A172 (cell line): ENCODE results near the gene AKR7A3. TPM values are rescaled to one million over a fixed set of nuclear protein-coding genes. Genes with fewer than 3 reads are reported as not detected.
"Not testable (repeated sequence)": the region's sequence is repeated elsewhere in the genome, so short reads cannot be mapped to it uniquely, and the experiment has no call there.

ENCODE experiments used
- DNase-seq: peaks from one replicate; pipeline ENCODE4 v3.0.0-alpha.2; 2015; ENCODE audit warnings: low spot score
- total RNA-seq: library from RNA; depleted of rRNA; stranded (reverse); fragments of >200 nt; shearing (Covaris generic); gene quantifications from 2 replicates; pipeline ENCODE4 v1.2.3, GENCODE V29; 2014

Gene AKR7A3
- total RNA-seq, 1 experiment from 2014 or later, result not detected

DNA sequence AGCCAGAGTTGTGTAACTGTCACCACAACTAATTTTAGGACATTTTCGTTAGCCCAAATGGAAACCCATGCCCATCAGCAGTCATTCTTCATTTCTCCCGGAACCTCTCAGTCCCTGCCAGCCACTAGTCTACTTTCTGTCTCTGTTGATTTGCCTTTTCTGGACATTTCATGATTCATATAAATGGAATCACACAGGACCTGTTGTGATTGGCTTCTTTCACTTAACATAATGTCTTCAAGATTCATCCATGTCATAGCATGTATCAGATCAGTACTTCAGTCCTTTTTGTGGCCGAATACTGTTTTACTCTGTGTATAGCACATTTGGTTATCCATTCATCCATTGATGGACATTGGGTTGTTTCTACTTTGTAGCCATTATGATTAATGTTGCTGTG is 30.6 kb upstream of the AKR7A3 start:
- DNase-seq, result no peak

DNA sequence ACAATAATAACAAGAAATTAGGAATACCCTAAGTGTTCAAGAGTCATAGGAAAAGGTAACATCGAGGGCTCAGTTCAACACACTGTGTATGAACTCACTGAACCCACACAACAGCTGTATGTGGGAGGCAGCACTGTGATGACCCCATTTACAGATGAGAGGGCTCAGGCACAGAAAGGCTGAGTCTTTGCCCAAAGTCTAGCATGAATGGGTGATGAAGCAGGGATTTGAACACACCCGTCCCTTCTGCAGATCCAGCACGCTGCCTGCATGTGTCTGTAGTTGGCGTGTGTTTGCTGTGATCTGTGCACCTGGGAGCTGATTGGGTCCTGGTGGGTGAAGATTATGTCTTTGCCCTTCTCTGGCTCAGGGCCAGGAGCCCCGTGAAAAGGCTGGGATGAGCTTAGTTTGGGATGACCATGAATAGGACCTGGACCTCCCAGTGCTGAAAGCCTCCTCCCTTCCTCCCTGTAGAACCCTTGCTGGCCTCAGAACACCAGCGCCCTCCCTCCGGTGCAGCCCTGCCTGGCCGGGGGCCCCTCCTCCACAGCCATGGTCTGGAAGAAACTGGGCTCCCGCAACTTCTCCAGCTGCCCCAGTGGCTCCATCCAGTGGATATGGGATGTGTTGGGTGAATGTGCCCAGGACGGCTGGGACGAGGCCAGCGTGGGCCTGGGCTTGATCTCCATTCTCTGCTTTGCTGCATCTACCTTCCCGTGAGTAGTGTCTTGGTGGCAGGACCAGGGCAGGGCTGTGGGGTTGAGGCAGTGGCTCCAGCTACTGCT is 28.7 kb upstream of the AKR7A3 start:
- DNase-seq, result no peak

DNA sequence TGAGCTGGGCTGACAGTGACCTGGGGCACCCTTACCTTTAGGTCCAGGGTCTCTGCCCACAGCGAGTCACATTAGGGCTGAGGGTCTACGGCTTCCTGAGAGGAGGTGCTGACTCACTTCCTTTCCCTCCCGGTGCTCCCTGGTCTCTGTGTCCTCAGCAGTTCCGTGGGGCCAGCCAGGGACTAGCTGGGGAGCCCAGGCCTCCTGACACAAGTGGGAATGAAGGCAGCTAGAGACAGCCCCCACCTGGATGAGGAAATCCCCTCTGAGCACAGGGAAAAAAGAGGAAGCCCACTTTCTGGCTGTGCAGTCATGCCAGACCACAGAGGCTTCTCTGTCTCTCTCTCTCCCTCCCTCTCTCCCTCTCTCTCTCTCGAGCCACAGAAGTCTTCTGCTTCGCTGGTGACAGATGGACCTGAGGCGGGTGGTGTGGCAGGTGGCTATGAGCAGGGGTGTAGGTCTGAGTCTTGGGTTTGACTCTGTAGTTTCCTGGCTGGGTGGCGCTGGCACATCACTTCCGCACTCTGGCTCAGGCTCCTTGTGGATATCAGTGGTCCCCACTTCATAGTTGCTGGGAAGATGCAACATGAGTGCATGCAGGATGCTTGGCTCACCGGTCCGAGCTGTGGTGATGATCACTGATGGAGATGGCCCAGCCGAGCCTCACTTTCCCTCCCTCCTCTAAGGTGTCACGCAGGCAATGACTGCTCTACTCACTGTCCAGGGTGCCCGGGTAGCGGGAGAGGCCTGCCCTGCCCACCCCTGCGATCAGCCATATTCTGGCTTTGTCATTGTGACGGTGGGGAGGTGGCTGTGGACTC is 27.0 kb upstream of the AKR7A3 start:
- peak; percentile 29 for DNase-seq

DNA sequence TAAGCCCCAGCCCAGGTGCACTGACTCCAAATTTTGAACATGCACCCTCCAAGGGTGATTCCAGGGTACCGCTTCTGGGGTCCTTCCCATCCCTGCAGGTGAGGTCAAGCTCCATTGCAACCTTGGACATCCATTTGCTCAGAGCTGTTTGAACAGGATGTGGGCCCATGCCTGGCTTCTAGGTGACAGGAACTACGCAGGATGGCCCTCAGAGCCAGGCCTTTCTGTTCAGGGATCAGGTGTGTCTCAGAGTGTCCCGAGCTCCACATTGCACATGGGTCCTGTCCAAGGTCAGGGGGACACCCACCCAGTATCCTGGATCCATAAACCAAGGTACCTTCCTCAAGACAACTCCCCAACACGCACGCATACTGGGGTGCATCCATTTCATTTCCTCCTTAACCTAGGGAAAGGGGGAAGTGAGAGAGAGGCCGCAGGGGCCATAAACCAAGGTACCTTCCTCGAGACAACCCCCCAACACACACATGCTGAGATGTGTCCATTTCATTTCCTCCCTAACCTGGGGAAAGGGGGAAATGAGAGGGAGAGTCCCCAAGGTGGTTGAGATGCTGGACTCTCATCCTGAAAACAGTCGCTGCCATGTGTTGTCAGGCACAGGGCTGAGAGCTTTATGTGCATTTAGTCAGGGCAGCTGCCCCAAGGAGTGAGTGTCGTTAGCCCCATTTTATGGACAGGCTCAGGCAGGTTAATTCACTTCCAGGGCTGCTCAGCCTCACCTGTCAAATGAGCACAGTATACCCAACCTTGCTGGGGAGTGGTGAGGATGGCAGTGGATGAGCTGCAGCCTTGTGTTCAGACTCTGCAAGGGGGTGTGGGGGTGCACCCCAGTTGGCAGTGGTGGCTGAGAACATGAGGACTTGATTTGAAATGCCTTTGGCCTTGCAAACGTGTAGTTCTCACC is 25.7 kb upstream of the AKR7A3 start:
- DNase-seq, result no peak

DNA sequence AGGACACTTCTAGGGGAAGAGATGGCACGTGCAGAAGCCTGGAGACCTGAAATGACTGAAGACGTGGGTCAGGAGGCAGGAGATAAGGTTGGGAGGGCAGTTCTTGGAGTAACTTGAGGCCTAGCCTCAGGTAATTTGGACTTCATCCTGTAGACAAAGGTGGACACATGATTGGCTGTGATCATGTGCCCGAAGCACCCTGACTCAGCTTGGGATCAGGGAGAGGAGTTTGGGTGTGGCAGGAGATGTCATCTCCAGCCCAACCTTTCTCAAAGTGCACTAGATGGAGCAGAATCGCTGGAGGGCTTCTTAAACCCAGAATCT is 25.0 kb upstream of the AKR7A3 start:
- no peak for DNase-seq

DNA sequence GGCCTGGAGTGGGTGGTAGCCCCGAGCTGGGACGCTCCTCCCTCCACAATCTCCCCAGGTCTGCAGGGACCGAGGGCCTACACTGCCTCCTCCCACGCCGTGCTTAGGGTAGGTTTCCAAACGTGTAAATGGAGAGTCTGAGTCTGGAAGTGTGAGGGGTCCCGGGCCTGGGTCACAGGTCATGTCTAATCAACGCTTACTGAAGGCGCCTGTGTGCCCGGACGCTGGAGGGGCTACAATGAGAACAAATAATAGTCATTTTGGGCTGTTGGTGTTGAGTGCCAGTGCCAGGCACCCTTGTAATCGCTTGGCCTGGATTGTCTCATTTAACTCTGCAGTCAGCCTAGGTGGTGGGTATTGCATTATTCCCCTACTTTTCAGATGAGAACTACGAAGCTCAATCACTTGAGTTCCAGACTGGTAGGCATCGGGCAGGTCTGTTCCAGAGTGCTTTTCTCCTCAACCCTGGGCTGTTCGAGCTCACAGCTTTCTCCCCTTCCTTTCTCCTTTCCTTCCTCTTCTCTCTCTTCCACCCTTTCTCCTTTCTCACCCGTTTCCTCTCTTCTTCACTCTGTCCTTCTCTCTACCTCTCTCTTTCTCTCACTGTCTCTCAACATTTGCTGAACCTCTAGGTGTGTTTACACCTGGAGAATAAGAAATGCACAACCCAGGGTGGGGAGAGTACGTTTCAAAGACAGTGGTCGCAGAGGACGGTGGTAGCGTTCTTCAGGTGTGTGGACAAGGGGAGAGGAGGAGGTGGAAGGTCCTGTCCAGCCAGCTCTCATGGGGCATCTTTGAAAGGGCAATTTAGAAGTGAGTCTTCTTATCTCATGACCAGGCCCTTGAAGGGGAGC is 24.4 kb upstream of the AKR7A3 start:
- no peak for DNase-seq

DNA sequence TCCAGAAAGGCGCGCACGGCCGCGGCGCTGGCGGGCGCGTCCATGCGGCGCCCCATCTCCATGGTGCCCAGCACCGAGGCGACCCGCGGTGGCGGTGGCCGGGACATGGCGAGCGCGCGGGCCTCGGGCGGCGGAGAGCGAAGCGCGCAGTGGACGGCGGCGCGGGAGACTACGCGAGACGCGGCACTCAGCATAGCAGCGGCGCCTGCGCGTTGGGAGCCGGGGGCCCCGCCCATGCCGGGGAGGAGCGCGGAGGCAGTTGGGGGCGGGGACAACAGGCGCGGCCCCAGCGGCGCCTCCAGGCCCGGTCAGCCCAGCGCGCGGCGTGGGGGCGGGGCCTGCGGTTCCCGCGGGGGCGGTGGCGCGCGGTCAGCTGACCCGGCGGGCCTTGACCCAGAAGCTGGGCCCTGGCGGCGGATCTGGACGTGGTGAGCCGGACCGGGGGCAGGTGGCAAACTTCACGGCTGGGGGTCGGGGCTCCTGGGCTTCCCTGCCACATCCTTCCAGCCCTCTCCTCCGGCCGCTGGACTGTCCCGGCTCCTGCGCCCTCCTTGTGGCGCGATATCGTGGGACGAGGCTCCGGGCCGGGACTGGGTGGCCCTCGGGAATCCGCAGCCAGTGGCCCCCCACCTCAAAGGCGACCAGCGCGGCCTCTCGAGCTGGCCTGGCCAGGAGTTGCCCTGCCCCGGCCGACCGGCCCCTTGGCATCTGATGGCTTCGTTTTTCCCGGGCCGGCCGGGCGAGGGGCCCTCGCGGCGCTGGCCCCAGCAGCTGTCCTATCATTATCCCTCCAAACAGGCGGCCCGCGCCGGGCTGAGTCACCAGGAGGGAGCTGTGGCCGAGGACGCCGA is 23.6 kb upstream of the AKR7A3 start, which contains the start of the genes AKR7A2 and SLC66A1:
AKR7A2 (minus strand) TSS at position 214 of the 851 bp plus-strand sequence; CDS start at position 194, 20 bp downstream.
SLC66A1 (plus strand) TSS at position 396 of the 851 bp plus-strand sequence. CDS start 5,352 bp downstream, outside the sequence.
- peak; percentile 68 for DNase-seq

DNA sequence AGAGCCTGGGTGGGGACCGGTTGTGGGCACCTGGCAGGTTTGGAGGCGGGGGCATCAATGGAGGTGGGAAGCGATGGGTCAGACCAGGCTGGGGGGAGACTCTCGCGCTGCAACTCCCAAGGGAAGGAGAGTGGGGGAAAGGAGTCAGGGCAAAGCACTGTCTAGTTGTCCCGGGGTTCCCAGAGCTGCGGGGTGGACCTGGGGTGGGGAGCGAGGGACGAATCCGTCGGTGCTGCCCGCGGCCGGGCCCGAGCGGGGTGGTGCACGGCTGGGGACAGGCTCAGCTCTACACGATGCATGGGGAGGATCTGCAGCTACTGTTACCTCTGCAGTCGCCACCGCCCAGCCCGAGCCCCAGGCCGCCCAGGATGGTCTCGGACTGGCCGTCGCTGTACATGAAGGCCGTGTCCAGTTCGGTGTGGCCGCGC is 22.9 kb upstream of the AKR7A3 start:
- no peak for DNase-seq

DNA sequence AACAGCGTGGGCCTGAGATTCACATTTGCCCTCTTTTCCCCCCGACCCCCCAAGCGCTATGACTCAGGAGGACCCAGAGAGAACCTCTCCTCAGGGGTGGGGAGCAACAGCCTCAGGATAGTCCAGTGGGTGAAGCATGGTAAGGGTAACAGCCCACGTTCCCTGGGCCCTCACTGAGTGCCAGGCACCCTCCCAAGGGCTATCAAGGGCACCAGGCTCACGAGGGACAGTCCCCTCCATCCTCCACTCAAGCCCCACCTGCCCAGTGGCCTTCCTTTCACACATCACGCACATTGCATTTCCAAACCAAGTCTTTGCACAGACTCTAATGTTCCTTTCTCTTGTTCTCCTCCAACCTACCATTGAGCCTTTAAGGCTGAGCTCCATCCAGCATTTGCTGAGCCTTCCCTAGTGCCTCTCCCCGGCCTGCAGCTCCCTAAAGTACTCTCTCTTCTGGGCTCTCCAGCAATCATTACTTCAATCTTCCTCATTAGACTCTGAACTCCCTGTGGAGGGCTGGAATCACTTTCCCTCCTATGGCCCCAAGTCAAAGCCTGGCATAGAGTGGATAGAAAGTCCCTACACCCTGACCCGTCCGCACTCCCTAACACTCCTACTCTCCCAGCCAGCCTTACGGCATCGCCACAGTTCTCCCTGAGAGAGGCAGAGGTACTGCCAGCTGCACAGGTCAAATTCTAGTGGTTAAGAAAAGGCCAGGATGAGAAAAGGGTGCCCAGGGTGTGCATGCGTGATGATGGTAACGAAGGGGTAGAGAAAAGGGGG is 22.3 kb upstream of the AKR7A3 start:
- no peak for DNase-seq

DNA sequence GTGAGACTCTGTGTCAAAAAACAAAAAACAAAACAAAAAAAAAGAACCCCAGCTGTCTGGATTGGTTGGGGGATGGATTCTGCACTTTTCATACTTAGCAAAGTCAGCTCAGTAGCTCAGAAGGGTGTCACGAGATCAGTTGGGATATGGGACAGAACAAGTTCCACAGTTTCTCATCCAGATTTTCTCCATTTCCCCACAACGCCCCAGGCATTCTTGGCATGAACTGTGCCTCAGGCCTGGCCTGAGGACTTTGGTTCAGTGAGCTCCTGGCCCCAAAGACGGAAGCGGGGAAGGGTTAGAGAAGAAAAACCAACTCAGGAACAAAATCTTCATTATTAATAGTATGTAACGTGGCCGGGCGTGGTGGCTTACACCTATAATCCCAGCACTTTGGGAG is 21.5 kb upstream of the AKR7A3 start:
- DNase-seq, result no peak

DNA sequence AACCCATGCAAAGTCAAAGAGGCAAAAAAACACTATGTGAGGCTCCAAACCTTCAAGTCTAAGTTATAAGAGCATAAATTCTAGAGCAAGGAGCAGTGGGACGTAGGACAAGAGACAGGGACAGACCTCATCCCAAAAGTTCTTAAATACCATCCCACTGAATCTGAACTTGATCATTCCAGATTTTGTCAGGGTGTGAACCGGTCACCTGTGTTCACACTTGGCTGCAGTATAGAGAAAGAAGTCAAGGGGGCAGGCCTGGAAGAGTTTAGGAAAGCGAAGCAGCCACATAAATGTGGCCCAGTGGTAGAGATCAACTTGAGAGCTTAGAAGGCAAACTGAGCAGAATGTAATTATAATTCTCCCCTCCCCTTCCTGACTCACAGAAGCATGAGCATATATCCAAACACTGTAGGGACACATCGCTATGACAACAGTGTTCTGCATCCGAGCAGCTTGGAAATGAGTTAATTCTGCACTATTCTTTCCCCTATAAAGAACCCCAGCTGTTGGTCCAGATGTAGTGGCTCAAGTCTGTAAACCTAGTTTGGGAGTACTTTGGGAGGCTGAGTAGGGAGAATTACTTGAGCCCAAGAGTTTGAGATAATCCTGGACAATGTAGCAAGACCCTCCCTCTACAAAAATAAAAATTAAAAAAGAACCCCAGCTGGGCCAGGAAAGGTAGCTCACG is 20.7 kb upstream of the AKR7A3 start:
- peak; percentile 22 for DNase-seq

DNA sequence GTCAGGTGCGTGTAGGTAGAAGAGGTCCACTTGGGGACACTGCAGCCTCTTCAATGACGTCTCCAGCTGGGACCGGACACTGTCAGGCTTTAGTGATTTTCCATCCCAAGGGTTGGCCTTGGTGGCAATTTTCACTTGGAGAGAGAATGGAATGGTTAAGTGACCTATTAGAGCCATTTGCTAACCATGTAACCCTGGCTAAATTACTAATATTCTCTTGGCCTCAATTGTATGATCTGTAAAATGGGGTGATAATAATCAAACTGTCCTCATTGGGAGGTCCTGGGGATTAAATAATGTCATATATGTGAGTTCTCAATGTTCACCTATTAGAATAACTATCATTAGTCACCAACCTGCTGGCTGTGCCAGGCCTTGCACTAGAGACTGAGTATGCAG is 19.9 kb upstream of the AKR7A3 start:
- no peak for DNase-seq

DNA sequence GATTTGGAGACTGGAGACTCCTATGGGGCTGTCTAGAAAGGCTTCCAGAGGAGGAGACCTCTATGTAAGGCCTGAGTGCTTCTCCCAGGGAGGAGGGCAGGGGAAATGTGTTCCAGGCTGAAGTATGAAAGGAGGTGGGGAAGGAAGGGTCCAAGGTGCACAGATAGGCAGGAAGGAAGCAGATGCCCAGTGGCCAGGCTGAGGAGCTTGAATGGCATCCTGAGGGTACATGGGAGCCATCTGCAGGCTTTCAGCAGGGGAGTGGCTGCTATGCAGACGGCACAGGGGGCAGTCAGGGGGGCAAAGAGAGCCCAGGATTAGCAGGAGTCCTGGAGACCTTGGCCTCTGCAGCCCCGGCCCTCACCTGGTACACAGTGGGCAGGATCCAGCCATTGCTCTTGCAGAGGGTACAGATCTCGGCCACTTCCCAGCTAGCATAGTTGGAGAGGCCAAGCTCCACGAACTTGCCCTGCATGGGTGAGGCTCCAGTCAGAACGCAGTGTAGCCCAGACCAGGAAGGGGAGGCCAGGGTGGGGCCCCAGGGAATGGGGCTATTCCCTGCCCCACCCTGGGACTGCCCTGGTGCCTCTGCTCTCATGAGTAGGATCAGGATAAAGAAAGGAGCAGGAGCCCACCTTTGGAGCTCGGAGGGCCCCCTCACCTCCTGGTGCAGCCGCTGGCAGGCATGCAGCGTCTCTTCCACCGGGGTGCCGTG is 19.4 kb upstream of the AKR7A3 start:
- no peak for DNase-seq

DNA sequence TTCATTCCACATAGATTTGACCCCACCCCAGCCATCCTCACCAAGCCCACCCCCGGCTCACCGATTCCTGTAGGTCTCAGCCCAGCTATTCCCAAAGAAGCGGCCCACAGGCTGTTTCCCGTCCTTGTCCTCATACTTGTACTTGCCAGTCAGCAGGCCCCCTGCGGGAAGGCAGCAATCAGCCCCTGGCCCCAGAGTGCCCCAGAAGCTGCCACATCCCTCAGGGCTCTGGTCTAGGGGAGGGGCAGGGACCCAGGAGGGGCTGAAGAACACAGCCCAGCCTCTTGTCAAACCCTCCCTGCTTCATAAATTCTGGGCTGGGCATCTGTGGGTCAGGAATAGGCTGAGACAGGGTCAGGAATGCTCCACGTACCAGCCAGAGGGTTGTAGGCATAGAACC is 18.4 kb upstream of the AKR7A3 start:
- DNase-seq, result no peak

DNA sequence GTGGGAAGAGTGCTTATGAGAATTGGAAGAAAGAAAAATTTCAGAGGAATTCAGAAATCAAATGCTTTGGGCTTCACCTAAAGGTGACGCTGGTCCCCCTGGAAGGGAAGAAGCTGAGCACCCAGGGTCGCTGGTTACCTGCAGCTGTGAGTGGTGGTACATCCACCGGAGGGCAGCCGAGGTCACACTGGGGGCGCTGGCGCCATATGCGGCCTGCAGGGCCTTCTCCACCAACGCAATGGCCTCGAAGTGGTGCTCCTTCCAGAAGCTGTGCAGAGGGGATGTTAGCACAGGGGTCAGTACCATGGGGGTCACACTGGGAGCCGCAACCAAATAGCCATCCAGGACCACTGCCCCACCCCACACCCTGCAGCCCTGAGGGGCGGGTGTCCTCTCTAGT is 17.3 kb upstream of the AKR7A3 start:
- no peak for DNase-seq

DNA sequence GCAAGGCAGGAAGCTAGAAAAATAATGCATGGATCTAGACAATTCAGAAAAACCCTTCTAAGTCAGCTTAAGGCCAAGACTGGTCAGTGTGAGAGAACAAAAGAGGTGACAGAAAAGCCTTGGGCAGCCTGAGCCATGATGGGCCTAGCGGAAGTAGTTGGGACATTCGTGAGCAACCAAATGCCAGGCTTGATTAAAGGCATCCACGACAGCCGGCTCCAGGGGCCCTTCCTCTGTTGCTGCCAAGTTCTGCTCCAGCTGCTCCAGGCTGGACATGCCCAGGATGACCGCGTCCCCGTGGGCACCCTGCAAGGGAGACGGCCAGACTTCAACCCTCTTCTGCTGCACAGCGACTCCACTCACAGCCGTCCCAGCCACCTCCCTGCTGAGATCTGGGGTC is 15.5 kb upstream of the AKR7A3 start:
- not testable (repeated sequence) for DNase-seq

DNA sequence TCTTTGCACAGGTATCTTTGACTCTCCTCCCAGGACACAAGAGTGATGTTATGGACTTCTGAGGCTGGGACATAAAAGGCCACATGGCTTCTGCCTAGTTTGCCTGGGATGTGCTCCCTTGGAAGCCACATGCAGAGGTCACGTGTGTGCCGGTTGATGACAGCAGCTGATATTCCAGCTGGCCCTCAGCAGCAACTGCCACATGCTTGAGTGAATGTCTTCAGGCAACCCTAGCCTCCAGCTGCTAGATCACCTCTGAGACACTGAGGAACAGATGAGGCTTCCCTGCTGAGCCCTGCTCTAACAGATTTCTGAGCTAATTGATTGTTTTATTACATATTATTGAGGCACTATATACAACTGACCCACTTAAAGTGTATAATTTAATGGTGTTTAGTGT is 11.6 kb upstream of the AKR7A3 start:
- no peak for DNase-seq

DNA sequence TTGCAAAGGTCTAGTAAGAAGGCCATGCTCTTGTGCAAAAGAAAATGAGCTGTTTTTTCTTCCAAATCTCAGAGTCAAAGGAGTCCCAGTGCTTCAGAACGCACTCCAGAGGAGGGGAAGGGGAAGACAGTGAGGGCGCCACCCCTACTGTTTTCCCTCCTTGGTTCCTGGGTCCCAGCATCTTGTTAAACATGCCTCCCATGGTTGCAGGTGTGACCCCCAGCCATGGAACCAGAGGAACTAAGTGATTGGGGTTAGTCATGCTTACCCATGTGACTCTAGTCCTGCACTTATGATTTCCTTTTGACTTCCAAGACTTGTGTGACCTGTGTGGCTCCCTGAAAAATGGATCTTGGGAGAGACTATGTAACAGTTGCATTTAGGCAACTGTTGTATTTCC is 6.1 kb upstream of the AKR7A3 start:
- DNase-seq, result no peak
